Measurements from ENCODE around the gene CYP2C9.

GRCh38 chr10:94938383-94938782 lies at the start of gene CYP2C9:
- TF ChIP-seq REST (IDR thresholded peaks at IDR 0.05; ENCODE audit: low read depth): no peak
- no peak for TF ChIP-seq POLR2AphosphoS5 (IDR thresholded peaks at IDR 0.05; ENCODE audit: low read depth, low read length)
- TF ChIP-seq POLR2A (IDR thresholded peaks at IDR 0.05; ENCODE audit: borderline replicate concordance, extremely low read depth, insufficient read depth, insufficient read length): no peak
- no peak for TF ChIP-seq CTCF (IDR thresholded peaks at IDR 0.05 in 2 of 3, conservative IDR thresholded peaks at IDR 0.05 in 1 of 3; ENCODE audit: borderline replicate concordance in 1 of 3, insufficient read depth in 1 of 3, low read depth in 2 of 3, low read length in 2 of 3)
- TF ChIP-seq SP1 (IDR thresholded peaks at IDR 0.05; ENCODE audit: low read depth): no peak
- no peak for TF ChIP-seq FOSL1 (IDR thresholded peaks at IDR 0.05; ENCODE audit: low read depth)
- no peak for TF ChIP-seq YY1 (IDR thresholded peaks at IDR 0.05; ENCODE audit: extremely low read depth, insufficient replicate concordance, low read depth, low read length)
- TF ChIP-seq EZH2 (IDR thresholded peaks at IDR 0.05): no peak
- TF ChIP-seq ZNF274 (IDR thresholded peaks at IDR 0.05; ENCODE audit: low read depth, low read length): no peak
- TF ChIP-seq ZFX (IDR thresholded peaks at IDR 0.05): no peak
- no peak for TF ChIP-seq EZH2phosphoT487 (IDR thresholded peaks at IDR 0.05; ENCODE audit: borderline replicate concordance)
- no peak for TF ChIP-seq SRF (IDR thresholded peaks at IDR 0.05; ENCODE audit: low read depth)
- no peak for TF ChIP-seq TCF7L2 (IDR thresholded peaks at IDR 0.05; ENCODE audit: borderline replicate concordance, extremely low read depth, insufficient read depth, insufficient read length)
- TF ChIP-seq, protein P1, sequence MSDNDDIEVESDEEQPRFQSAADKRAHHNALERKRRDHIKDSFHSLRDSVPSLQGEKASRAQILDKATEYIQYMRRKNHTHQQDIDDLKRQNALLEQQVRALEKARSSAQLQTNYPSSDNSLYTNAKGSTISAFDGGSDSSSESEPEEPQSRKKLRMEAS (IDR thresholded peaks at IDR 0.05): no peak
